Ovary (tissue), 3 donors: ENCODE measurements around the gene DNAJB9.

Experiments used
- CTCF ChIP-seq, 3 donors: fragments of 450-650 bp in 2 of 3; fragments of 200-600 bp in 1 of 3; IDR thresholded peaks; one replicate each; pipeline versions ENCODE4 v1.5.1 to v1.8.0; 2016 to 2022; ENCODE audit warnings: antibody characterized with exemption in 3 of 3, mild to moderate bottlenecking in 1 of 3
- EP300 ChIP-seq: sonication (generic); formaldehyde crosslinking; IDR thresholded peaks from one replicate; pipeline ENCODE4 v1.6.1; 2017; ENCODE audit warnings: antibody characterized with exemption
- POLR2A ChIP-seq: fragments of 450-650 bp; IDR thresholded peaks from one replicate; pipeline ENCODE4 v1.6.1; 2017; ENCODE audit warnings: antibody characterized with exemption, mild to moderate bottlenecking, moderate library complexity
- donor health status: DM: no; HTN: no; CAD: no.

DNA sequence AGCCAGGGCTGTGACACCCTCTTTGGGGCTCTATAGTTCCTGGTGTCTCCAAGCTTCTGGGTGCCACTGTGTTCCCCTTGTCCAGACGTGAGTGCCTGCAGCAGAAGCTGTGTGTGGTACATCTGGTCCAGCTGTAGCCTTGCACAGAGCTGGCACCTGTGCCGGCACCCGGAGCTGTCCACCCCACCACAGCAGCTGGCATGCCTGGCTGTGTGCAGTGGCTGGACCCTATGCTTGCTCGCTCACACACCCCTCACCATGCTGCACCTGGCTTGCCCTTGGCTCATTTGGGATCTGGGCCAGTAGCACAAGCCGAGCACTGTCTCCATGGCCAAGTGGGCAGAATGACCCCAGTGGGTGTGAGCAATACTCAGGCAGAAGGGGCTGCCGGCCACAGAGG, 10.6 kb downstream of the DNAJB9 start:
- no peak for TF ChIP-seq CTCF (IDR thresholded peaks at IDR 0.05)
- TF ChIP-seq POLR2A: no peak
- TF ChIP-seq EP300: no peak
